Activated CD4-positive, alpha-beta memory T cell treated with anti-CD3 and anti-CD28 coated beads, Interleukin-2, amount 10 ng/mL, durations not matched to agents 7 days and 5 days (primary cell): ENCODE measurements around the gene MARCHF6. TPM values are rescaled to one million over a fixed set of nuclear protein-coding genes. Genes with fewer than 3 reads are reported as not detected.
A peak's percentile ranks its signal among the peaks of the same experiment; 100 is the strongest.

Source experiments
- CTCF ChIA-PET: fragments of 350-600 bp; sonication (Branson Sonifier 250); formaldehyde crosslinking; loops from one replicate; lab custom pipeline; 2021; ENCODE audit warnings: antibody characterized with exemption, inconsistent platforms; lab: Charles Lee
- POLR2A ChIA-PET: fragments of 350-600 bp; sonication (Branson Sonifier 250); formaldehyde crosslinking; loops from one replicate; lab custom pipeline; 2021; ENCODE audit warnings: antibody characterized with exemption; lab: Charles Lee
- DNase-seq: peaks from one replicate; pipeline ENCODE4 v3.0.0-alpha.2; 2020
- H3K27ac Mint-ChIP-seq: one replicate; pipeline ENCODE4 v1.8.0; 2021; ENCODE audit warnings: mild to moderate bottlenecking, mixed read lengths
- H3K27me3 Mint-ChIP-seq: one replicate; pipeline ENCODE4 v1.8.0; 2021; ENCODE audit warnings: mixed read lengths
- H3K36me3 Mint-ChIP-seq: one replicate; pipeline ENCODE4 v1.8.0; 2021; ENCODE audit warnings: low read depth, mixed read lengths
- H3K4me1 Mint-ChIP-seq: one replicate; pipeline ENCODE4 v1.8.0; 2021; ENCODE audit warnings: mixed read lengths
- H3K4me3 Mint-ChIP-seq: one replicate; pipeline ENCODE4 v1.8.0; 2021; ENCODE audit warnings: mild to moderate bottlenecking, mixed read lengths
- H3K9me3 Mint-ChIP-seq: one replicate; pipeline ENCODE4 v1.8.0; 2021; ENCODE audit warnings: mixed read lengths
- total RNA-seq, 2 experiments: library from RNA; stranded (reverse); gene quantifications; one replicate each; pipeline ENCODE4 v1.2.3, GENCODE V29; 2021

Gene MARCHF6
- total RNA-seq, 2 experiments from 2014 or later = 101 to 109 TPM

GRCh38 chr5:10348258-10348657, 5.2 kb upstream of the MARCHF6 start:
- ChIA-PET CTCF (interaction anchor here (0.8 kb wide), 1 partner anchor 9 kb away, joined by 3 read pairs; no protein-coding TSS in a partner anchor), POLR2A (no interaction called here)

GRCh38 chr5:10351199-10351905, 2.1 kb upstream of the MARCHF6 start:
- POLR2A ChIA-PET = no interaction called here
- CTCF ChIA-PET = interaction anchor here (1.0 to 1.6 kb wide), 2 partner anchors 13 to 68 kb away, joined by 3 to 4 read pairs; no protein-coding TSS in a partner anchor
- no peak overlapping the region for H3K4me3 Mint-ChIP-seq
- H3K9me3 Mint-ChIP-seq = no peaks in the 10 kb centered on the region
- no peak overlapping the region for H3K27ac Mint-ChIP-seq
- no peaks in the 10 kb centered on the region for H3K36me3 Mint-ChIP-seq
- H3K27me3 Mint-ChIP-seq = no peaks in the 10 kb centered on the region
- no peak for DNase-seq
- peaks cover 23% of the 10 kb centered on the region for H3K4me1 Mint-ChIP-seq

More at GRCh38 chr5:10348258-10348657, 5.2 kb upstream of the MARCHF6 start:
- H3K9me3 Mint-ChIP-seq = no peaks in the 10 kb centered on the region
- H3K27me3 Mint-ChIP-seq = no peaks in the 10 kb centered on the region
- no peak for DNase-seq
- peaks cover 15% of the 10 kb centered on the region for H3K4me1 Mint-ChIP-seq
- H3K4me3 Mint-ChIP-seq = no peak overlapping the region
- H3K36me3 Mint-ChIP-seq = no peaks in the 10 kb centered on the region
- H3K27ac Mint-ChIP-seq = no peak overlapping the region

GRCh38 chr5:10351919-10352318, 1.6 kb upstream of the MARCHF6 start:
- DNase-seq = no peak
- Mint-ChIP-seq H3K27ac (peak overlapping the region; percentile 42), H3K4me1 (peaks cover 27% of the 10 kb centered on the region), H3K4me3 (peak overlapping the region; percentile 46), H3K36me3 (no peaks in the 10 kb centered on the region), H3K27me3 (no peaks in the 10 kb centered on the region), H3K9me3 (no peaks in the 10 kb centered on the region)
- POLR2A ChIA-PET = interaction anchor here (1.2 kb wide), 1 partner anchor 14 kb away, joined by 5 read pairs; no protein-coding TSS in a partner anchor
- CTCF ChIA-PET = interaction anchor here (1.6 to 2.1 kb wide), 2 partner anchors 13 to 72 kb away, joined by 3 to 5 read pairs; no protein-coding TSS in a partner anchor

DNA sequence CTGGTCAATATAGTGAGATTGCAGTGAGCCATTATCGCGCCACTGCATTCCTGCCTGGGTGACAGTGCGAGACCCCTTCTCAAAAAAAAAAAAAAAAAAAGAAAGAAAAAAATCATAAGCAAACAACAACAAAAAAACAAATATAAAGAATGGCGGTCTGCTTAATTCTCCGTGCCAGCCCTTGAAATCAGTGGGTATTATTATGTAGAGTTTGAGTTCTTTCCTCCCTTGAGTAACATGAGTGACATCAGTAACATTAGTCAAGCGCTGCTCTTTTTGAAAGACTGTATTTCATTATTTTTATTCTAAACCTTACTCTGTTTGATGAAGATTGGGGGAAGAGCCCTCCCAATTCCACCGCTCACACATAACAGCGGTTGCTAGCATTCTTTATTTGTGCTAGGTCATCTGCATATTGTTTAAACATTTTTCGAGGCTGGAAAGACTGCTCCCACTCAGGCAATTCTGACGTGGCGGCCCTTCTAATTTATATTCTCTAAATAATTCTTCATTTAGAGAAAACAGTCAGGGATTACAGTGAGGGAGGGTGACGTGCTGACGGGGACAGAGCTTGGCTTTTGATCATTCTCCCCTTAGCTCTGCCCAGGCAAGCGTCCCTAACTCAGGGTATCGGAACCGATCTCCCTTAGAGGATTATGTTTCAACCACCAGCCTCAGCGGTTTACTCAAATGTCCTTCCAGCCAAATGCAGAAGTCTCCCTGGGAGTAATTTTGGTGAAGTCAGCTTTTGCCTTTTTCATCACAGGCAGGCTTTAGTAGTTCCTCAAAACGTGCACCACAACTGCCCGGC, 860 bp upstream of the MARCHF6 start:
- Mint-ChIP-seq H3K4me3 (peak overlapping the region; percentile 84), H3K4me1 (peaks cover 32% of the 10 kb centered on the region), H3K36me3 (no peaks in the 10 kb centered on the region), H3K9me3 (no peaks in the 10 kb centered on the region), H3K27ac (peak overlapping the region; percentile 87), H3K27me3 (no peaks in the 10 kb centered on the region)
- no peak for DNase-seq
- POLR2A ChIA-PET = interaction anchor here (0.8 to 3.2 kb wide), 25 partner anchors 9 to 408 kb away, joined by 3 to 55 read pairs (median 4); partner anchors contain the start of genes ANKRD33B, ATPSCKMT, CCT5 and DAP
- CTCF ChIA-PET = interaction anchor here (1.1 to 3.1 kb wide), 13 partner anchors 10 to 282 kb away, joined by 3 to 19 read pairs (median 4); partner anchors contain the start of genes ATPSCKMT and CCT5

GRCh38 chr5:10354048-10354872, 765 bp downstream of the MARCHF6 start:
- ChIA-PET POLR2A (interaction anchor here (1.0 to 3.2 kb wide), 24 partner anchors 8 to 407 kb away, joined by 3 to 55 read pairs (median 4); partner anchors contain the start of genes ATPSCKMT, CCT5, DAP and ROPN1L), CTCF (interaction anchor here (1.1 to 3.1 kb wide), 12 partner anchors 10 to 281 kb away, joined by 3 to 19 read pairs (median 4); partner anchors contain the start of genes ATPSCKMT and CCT5)
- H3K4me1 Mint-ChIP-seq = peaks cover 40% of the 10 kb centered on the region
- H3K36me3 Mint-ChIP-seq = peaks cover 3% of the 10 kb centered on the region
- DNase-seq = peak; percentile 50
- H3K9me3 Mint-ChIP-seq = no peaks in the 10 kb centered on the region
- H3K27me3 Mint-ChIP-seq = no peaks in the 10 kb centered on the region
- H3K4me3 Mint-ChIP-seq = peak overlapping the region; percentile 99
- H3K27ac Mint-ChIP-seq = peak overlapping the region; percentile 97

DNA sequence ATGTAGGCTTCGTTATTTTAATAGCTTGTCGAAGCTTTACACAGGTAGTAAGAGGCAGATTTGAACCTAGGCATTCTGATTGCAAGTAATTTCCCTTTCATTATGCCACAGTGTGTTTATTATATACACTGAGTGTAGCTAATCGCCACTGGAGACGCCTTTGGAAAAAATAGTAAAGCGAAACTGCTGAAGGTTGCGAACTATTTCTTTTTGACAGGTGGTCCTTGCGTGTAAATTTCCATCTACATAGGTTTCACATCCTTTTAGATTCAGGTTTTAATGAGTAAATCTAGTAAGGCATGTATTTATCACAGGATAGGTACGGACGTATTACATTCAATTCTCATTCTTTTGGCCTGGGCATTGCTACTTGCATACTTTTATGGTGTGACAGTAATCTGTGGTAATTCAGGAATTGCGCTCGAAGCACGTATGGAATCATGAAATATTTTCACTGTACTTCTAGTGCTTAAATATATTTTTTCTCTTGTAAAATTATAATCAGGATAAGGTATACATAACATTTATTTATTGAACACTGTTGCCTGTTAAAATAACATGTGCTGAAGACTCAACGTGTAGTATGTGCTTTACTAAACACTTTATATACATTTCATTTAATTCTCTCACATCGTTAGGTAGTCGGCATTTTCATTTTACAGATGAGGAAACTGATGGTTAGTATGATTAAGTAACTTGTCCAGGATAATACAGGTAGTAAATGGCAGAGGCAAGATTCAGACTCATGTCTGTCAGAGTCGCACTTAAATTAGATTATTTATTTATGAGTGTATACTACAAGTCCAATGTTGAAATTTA, 1.8 kb downstream of the MARCHF6 start:
- Mint-ChIP-seq H3K27me3 (no peaks in the 10 kb centered on the region), H3K36me3 (peaks cover 3% of the 10 kb centered on the region), H3K4me3 (peak overlapping the region; percentile 99), H3K27ac (peak overlapping the region; percentile 97), H3K9me3 (no peaks in the 10 kb centered on the region), H3K4me1 (peaks cover 40% of the 10 kb centered on the region)
- ChIA-PET POLR2A (interaction anchor here (1.1 to 3.2 kb wide), 7 partner anchors 9 to 349 kb away, joined by 3 to 55 read pairs (median 3); partner anchors contain the start of genes ATPSCKMT, CCT5 and ROPN1L), CTCF (interaction anchor here (1.1 to 3.1 kb wide), 3 partner anchors 9 to 272 kb away, joined by 5 to 9 read pairs (median 7); no protein-coding TSS in a partner anchor)
- no peak for DNase-seq

DNA sequence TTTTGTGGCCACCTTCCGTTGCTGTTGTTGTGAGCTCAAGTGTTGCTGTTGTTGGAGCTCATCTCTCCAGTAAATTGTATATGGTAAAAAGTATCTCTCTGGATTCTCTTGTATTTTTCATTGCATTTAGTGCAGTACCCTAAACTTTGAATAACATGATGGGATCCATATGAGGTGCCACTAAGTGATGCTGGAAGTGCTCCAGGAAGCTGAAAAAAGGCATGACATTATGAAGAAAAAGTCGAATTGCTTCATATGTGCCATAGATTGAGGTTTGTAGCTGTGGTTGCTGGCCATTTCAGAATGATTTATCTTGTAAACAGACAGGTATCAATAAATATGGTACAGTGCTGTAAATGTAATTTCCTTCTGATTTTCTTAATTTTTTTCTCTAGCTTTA, 5.5 kb downstream of the MARCHF6 start:
- Mint-ChIP-seq H3K27ac (no peak overlapping the region), H3K4me1 (peaks cover 33% of the 10 kb centered on the region), H3K27me3 (no peaks in the 10 kb centered on the region), H3K9me3 (no peaks in the 10 kb centered on the region), H3K36me3 (peaks cover 3% of the 10 kb centered on the region), H3K4me3 (no peak overlapping the region)
- no peak for DNase-seq
- CTCF ChIA-PET = interaction anchor here (0.6 to 3.4 kb wide), 4 partner anchors 9 to 269 kb away, joined by 3 to 14 read pairs (median 5); no protein-coding TSS in a partner anchor
- POLR2A ChIA-PET = no interaction called here

DNA sequence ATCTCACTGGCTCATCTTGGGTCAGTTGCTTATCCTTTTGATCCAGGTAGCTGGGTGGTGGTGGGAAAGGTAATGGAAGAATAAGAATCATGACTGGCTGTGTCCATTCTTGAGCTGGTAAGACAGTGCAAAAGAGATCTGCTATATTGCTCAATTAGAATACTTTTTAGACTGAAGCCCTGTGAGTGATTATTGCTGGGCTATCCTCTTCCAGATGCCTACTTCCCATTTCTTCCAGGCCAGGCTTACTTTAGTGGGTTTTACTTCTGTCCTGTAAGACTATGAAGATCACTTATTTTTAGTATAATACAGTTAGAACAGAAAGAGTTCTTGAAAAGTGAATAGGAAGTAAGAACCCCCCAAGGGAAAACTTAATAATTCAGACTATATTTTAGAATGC, 7.2 kb downstream of the MARCHF6 start:
- DNase-seq = no peak
- Mint-ChIP-seq H3K4me1 (peaks cover 33% of the 10 kb centered on the region), H3K9me3 (no peaks in the 10 kb centered on the region), H3K36me3 (peaks cover 3% of the 10 kb centered on the region), H3K27ac (no peak overlapping the region), H3K4me3 (no peak overlapping the region), H3K27me3 (no peaks in the 10 kb centered on the region)
- POLR2A ChIA-PET = no interaction called here
- CTCF ChIA-PET = interaction anchor here (0.6 to 3.4 kb wide), 2 partner anchors 77 to 332 kb away, joined by 5 to 14 read pairs; no protein-coding TSS in a partner anchor

- no peak overlapping the region for H3K27ac Mint-ChIP-seq
- H3K4me3 Mint-ChIP-seq = no peak overlapping the region
- ChIA-PET POLR2A (interaction anchor here (0.8 to 1.0 kb wide), 3 partner anchors 9 to 77 kb away, joined by 3 to 5 read pairs (median 3); partner anchors contain the start of gene MARCHF6), CTCF (interaction anchor here (1.0 to 3.2 kb wide), 9 partner anchors 9 to 264 kb away, joined by 3 to 28 read pairs (median 4); partner anchors contain the start of gene MARCHF6)
- peaks cover 19% of the 10 kb centered on the region for H3K4me1 Mint-ChIP-seq
- DNase-seq = no peak
- H3K36me3 Mint-ChIP-seq = peaks cover 2% of the 10 kb centered on the region
- H3K27me3 Mint-ChIP-seq = no peaks in the 10 kb centered on the region
- no peaks in the 10 kb centered on the region for H3K9me3 Mint-ChIP-seq
Observed at GRCh38 chr5:10363519-10364185, 10.2 kb downstream of the MARCHF6 start.

- H3K4me3 Mint-ChIP-seq = no peak overlapping the region
- H3K4me1 Mint-ChIP-seq = peaks cover 21% of the 10 kb centered on the region
- ChIA-PET POLR2A (interaction anchor here (0.8 to 1.0 kb wide), 3 partner anchors 9 to 76 kb away, joined by 3 to 5 read pairs (median 3); partner anchors contain the start of gene MARCHF6), CTCF (interaction anchor here (0.6 to 3.2 kb wide), 12 partner anchors 9 to 263 kb away, joined by 3 to 28 read pairs (median 4); partner anchors contain the start of gene MARCHF6)
- no peak for DNase-seq
- H3K9me3 Mint-ChIP-seq = no peaks in the 10 kb centered on the region
- no peaks in the 10 kb centered on the region for H3K27me3 Mint-ChIP-seq
- peaks cover 2% of the 10 kb centered on the region for H3K36me3 Mint-ChIP-seq
- H3K27ac Mint-ChIP-seq = no peak overlapping the region
Observed at GRCh38 chr5:10364186-10364689, 10.7 kb downstream of the MARCHF6 start.
